ENCODE results near the gene SF3B6. TPM values are rescaled to one million over a fixed set of nuclear protein-coding genes. Genes with fewer than 3 reads are reported as not detected.
"Not testable (repeated sequence)": the region's sequence is repeated elsewhere in the genome, so short reads cannot be mapped to it uniquely, and the experiment has no call there.

SF3B6 gene
- polyA plus RNA-seq, 3 donors, result 67.6 to 172 (median 146) TPM

- no peaks in the 10 kb centered on the region for H4K20me1 ChIP-seq (ENCODE audit: insufficient read depth, low read length)
- peaks cover 11 to 22% (median 19%) of the 10 kb centered on the region in 3 donors for H3K27me3 Mint-ChIP-seq (ENCODE audit: low read depth in 3 of 3)
- H3K36me3 Mint-ChIP-seq, result peaks cover 0 to 2% of the 10 kb centered on the region in 2 donors
- H3K27ac ChIP-seq (ENCODE audit: low read depth in 1 of 2, low read length in 2 of 2), result no peak overlapping the region
- peaks cover 11 to 21% of the 10 kb centered on the region in 2 donors for H3K27me3 ChIP-seq (ENCODE audit: control insufficient read depth in 2 of 2, insufficient read depth in 2 of 2, low read length in 2 of 2)
- no peak overlapping the region for H3K4me3 ChIP-seq (replicated peaks in 1 of 3; ENCODE audit: low read depth in 2 of 3, low read length in 3 of 3)
- H3K4me1 Mint-ChIP-seq, result peaks cover 24% of the 10 kb centered on the region
- TF ChIP-seq CTCF (IDR thresholded peaks at IDR 0.05), result no peak
- no peak for DNase-seq
- H3K4me1 ChIP-seq (ENCODE audit: control insufficient read depth in 1 of 2, insufficient read depth in 2 of 2, low read length in 2 of 2), result peaks cover 24 to 32% of the 10 kb centered on the region in 2 donors
- H2AFZ ChIP-seq (ENCODE audit: insufficient read depth, low read depth, low read length, poor library complexity, severe bottlenecking), result no peak overlapping the region
- no peak overlapping the region for H3K4me3 Mint-ChIP-seq
- no peak overlapping the region for H3K27ac Mint-ChIP-seq
- WGBS (ENCODE audit: insufficient coverage), result 86% methylated on average over 4 of the region's 11 CpGs
- peaks cover 0 to 5% (median 0%) of the 10 kb centered on the region in 7 donors for H3K9me3 Mint-ChIP-seq
- no peak overlapping the region for H3K9ac ChIP-seq (ENCODE audit: insufficient read depth, low read length, poor library complexity, severe bottlenecking)
- H3K9me3 ChIP-seq (replicated peaks in 1 of 2; ENCODE audit: control insufficient read depth in 1 of 2, insufficient read depth in 1 of 2, low read length in 2 of 2), result no peaks in the 10 kb centered on the region
- H3K79me2 ChIP-seq (ENCODE audit: insufficient read depth, low read length), result peaks cover 7% of the 10 kb centered on the region
- no peak overlapping the region for H3K4me2 ChIP-seq (replicated peaks; ENCODE audit: extremely low read depth, low read length, poor library complexity, severe bottlenecking)
- intact Hi-C loops (cut with micrococcal nuclease), result loop anchor here (2.0 to 10.0 kb wide), 3 partner anchors 36 to 101 kb away; partner anchors contain the start of genes TP53I3 (in 2 of the 2) and UBXN2A (in 1 of the 2)
- no peaks in the 10 kb centered on the region for H3K36me3 ChIP-seq (replicated peaks in 1 of 2; ENCODE audit: control insufficient read depth in 1 of 2, insufficient read depth in 2 of 2, low read length in 2 of 2)
Observed at GRCh38 chr2:24045511-24046508, 30.3 kb downstream of the SF3B6 start.

- H3K4me1 Mint-ChIP-seq, result peaks cover 16% of the 10 kb centered on the region
- not testable (repeated sequence) for H3K4me3 Mint-ChIP-seq; H3K4me3 ChIP-seq (replicated peaks in 1 of 3; ENCODE audit: low read depth in 2 of 3, low read length in 3 of 3); H4K20me1 ChIP-seq (ENCODE audit: insufficient read depth, low read length); H3K79me2 ChIP-seq (ENCODE audit: insufficient read depth, low read length); H3K9me3 ChIP-seq (replicated peaks in 1 of 2; ENCODE audit: control insufficient read depth in 1 of 2, insufficient read depth in 1 of 2, low read length in 2 of 2); H2AFZ ChIP-seq (ENCODE audit: insufficient read depth, low read depth, low read length, poor library complexity, severe bottlenecking); H3K27ac ChIP-seq (ENCODE audit: low read depth in 1 of 2, low read length in 2 of 2); H3K9me3 Mint-ChIP-seq; DNase-seq; H3K9ac ChIP-seq (ENCODE audit: insufficient read depth, low read length, poor library complexity, severe bottlenecking); H3K4me2 ChIP-seq (replicated peaks; ENCODE audit: extremely low read depth, low read length, poor library complexity, severe bottlenecking); H3K27me3 ChIP-seq (ENCODE audit: control insufficient read depth in 2 of 2, insufficient read depth in 2 of 2, low read length in 2 of 2); H3K27ac Mint-ChIP-seq; H3K27me3 Mint-ChIP-seq (ENCODE audit: low read depth in 3 of 3)
- WGBS (ENCODE audit: insufficient coverage), result 98% methylated on average over 5 of the region's 6 CpGs
- Histone ChIP-seq H3K4me1 (ENCODE audit: control insufficient read depth in 1 of 2, insufficient read depth in 2 of 2, low read length in 2 of 2) (peaks cover 10 to 15% of the 10 kb centered on the region in 2 donors), H3K36me3 (replicated peaks in 1 of 2; ENCODE audit: control insufficient read depth in 1 of 2, insufficient read depth in 2 of 2, low read length in 2 of 2) (peaks cover 13 to 14% of the 10 kb centered on the region in 2 donors)
- peaks cover 14 to 17% of the 10 kb centered on the region in 2 donors for H3K36me3 Mint-ChIP-seq
- intact Hi-C loops (cut with micrococcal nuclease), result loop anchor here in 1 of 2 donors (10.0 kb wide), 1 partner anchor 98 kb away; the partner anchor contains the start of gene UBXN2A
Observed at GRCh38 chr2:24043133-24043532, 33.0 kb downstream of the SF3B6 start.
